Activated naive CD8-positive, alpha-beta T cell treated with anti-CD3 and anti-CD28 coated beads for 36 hours (primary cell): Measurements from ENCODE around the gene GTPBP6. TPM values are rescaled to one million over a fixed set of nuclear protein-coding genes. Genes with fewer than 3 reads are reported as not detected.
"Not testable (repeated sequence)": the region's sequence is repeated elsewhere in the genome, so short reads cannot be mapped to it uniquely, and the experiment has no call there.

ENCODE experiments used
- DNase-seq: peaks from one replicate; pipeline ENCODE4 v3.0.0; 2021
- H3K27ac Mint-ChIP-seq: one replicate; pipeline ENCODE4 v1.8.0; 2022; ENCODE audit warnings: mild to moderate bottlenecking, moderate library complexity, mixed read lengths
- H3K27me3 Mint-ChIP-seq: one replicate; pipeline ENCODE4 v1.8.0; 2022; ENCODE audit warnings: mild to moderate bottlenecking, mixed read lengths
- H3K36me3 Mint-ChIP-seq: one replicate; pipeline ENCODE4 v1.8.0; 2021; ENCODE audit warnings: mild to moderate bottlenecking, mixed read lengths
- H3K4me1 Mint-ChIP-seq: one replicate; pipeline ENCODE4 v1.8.0; 2021; ENCODE audit warnings: mixed read lengths
- H3K4me3 Mint-ChIP-seq: one replicate; pipeline ENCODE4 v1.8.0; 2022; ENCODE audit warnings: mild to moderate bottlenecking, moderate library complexity, mixed read lengths
- H3K9me3 Mint-ChIP-seq: one replicate; pipeline ENCODE4 v1.8.0; 2022; ENCODE audit warnings: mixed read lengths
- total RNA-seq, 2 experiments: library from RNA; stranded (reverse); gene quantifications; one replicate each; pipeline ENCODE4 v1.2.3, GENCODE V29; 2021

GTPBP6 gene
- total RNA-seq, 2 experiments from 2014 or later, result 70.5 to 71.7 TPM

DNA sequence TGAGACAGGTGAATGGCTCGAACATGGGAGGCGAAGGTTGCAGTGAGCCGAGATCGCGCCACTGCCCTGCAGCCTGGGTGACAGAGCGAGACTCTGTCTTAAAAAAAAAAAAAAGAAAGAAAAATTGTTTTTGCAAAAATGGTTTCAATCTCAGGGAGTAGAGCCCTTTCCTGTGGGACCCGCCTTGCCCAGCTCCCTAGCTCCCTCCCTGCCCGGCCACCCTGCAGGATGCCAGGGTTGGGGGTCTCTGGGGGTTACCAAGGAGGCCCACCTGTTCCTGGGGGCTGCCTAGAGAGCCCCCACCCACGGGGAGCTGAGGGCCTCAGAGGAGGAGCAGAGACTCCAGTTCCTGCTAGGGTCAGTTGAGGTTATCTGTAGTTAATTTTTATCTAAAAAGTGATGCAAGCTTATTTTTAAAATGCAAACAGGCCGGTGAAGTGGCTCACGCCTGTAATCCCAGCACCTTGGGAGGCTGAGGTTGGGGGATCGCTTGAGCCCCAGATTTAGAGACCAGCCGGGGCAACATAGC lies 56.2 kb downstream of the GTPBP6 start:
- no peak overlapping the region for H3K4me3 Mint-ChIP-seq
- H3K27ac Mint-ChIP-seq, result no peak overlapping the region
- no peaks in the 10 kb centered on the region for H3K36me3 Mint-ChIP-seq
- DNase-seq, result no peak
- H3K4me1 Mint-ChIP-seq, result no peaks in the 10 kb centered on the region
- H3K27me3 Mint-ChIP-seq, result no peaks in the 10 kb centered on the region
- H3K9me3 Mint-ChIP-seq, result no peaks in the 10 kb centered on the region

- H3K4me3 Mint-ChIP-seq, result no peak overlapping the region
- H3K36me3 Mint-ChIP-seq, result no peaks in the 10 kb centered on the region
- H3K27ac Mint-ChIP-seq, result no peak overlapping the region
- no peaks in the 10 kb centered on the region for H3K9me3 Mint-ChIP-seq
- no peaks in the 10 kb centered on the region for H3K4me1 Mint-ChIP-seq
- no peaks in the 10 kb centered on the region for H3K27me3 Mint-ChIP-seq
- DNase-seq, result no peak
Measured at GRCh38 chrX:261919-262352, 56.7 kb downstream of the GTPBP6 start.

DNA sequence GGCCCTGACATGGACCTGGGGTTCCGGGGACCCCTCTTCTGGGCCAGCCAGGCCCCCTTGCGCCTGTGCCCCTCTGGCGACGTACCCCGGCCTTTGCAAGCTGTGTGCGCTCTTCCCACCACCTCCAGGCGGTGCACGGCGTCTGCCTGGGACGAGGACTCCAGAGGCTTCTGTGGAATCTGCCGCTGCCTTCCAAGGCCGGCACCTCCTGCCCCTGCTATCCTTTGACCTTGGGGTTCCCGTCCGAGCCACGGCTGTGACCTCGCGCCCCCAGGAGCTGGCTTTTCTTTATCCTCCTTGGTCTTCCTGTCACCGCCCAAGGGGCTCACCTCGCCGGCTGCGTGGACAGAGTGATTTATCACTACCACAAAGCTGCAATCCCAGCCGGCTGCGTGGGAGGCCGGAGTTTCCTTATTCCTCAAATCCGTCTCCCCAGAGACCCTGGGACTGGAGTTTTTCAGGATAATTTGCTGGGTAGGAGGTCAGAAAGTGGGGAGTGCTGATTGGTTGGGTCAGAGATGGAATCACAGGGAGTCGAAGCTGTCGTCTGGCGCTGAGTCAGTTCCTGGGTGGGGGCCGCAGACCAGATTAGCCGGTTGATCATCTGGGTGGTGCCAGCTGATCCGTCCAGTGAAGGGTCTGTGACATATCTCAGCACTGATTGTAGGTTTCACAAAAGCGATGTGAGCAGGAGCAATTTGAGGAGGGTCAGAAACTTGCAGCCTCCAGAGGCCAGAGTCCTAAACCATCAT lies 57.3 kb downstream of the GTPBP6 start:
- no peak overlapping the region for H3K4me3 Mint-ChIP-seq
- no peaks in the 10 kb centered on the region for H3K9me3 Mint-ChIP-seq
- DNase-seq, result no peak
- no peaks in the 10 kb centered on the region for H3K4me1 Mint-ChIP-seq
- H3K27ac Mint-ChIP-seq, result no peak overlapping the region
- H3K36me3 Mint-ChIP-seq, result no peaks in the 10 kb centered on the region
- no peaks in the 10 kb centered on the region for H3K27me3 Mint-ChIP-seq

GRCh38 chrX:259692-260355 lies 58.8 kb downstream of the GTPBP6 start:
- Mint-ChIP-seq H3K27ac (no peak overlapping the region), H3K27me3 (no peaks in the 10 kb centered on the region), H3K9me3 (no peaks in the 10 kb centered on the region), H3K36me3 (no peaks in the 10 kb centered on the region), H3K4me3 (peak overlapping the region; percentile 18), H3K4me1 (no peaks in the 10 kb centered on the region)
- DNase-seq, result no peak

DNA sequence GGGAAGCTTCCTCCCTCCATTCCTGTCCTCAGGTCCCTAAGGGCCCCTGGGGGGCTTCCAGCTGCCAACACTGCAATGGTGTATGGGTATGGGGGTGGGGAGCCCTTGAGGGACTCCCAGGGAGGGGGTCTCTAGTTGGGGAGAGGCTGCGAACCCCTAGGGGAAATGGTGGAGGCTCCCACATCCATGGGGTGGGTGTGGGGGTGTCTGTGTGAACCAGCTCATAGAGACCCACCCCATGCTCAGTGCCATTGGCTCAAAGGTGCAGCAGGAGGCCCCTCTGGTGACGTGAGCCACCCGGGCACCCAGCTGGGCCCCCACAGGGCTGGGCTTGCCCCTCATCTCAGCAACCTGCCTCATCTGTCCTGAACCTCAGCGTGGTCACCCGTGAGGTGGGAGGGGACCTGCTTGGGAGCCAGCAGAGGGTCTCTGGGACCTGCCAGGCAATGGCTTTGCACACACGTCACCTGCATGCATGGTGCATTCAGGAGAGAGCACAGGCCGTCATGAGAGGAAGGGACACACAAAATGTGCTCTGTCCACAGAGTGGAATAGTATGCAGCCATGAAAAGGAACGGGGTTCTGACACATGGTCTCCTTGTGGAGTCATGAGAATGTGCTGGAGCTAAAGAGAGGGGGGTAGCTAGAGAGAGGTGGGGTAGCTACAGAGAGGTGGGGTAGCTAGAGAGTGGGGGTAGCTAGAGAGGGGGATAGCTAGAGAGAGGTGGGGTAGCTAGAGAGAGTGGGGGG lies 60.1 kb downstream of the GTPBP6 start:
- H3K27me3 Mint-ChIP-seq, result no peaks in the 10 kb centered on the region
- no peaks in the 10 kb centered on the region for H3K36me3 Mint-ChIP-seq
- H3K4me3 Mint-ChIP-seq, result no peak overlapping the region
- no peak for DNase-seq
- no peak overlapping the region for H3K27ac Mint-ChIP-seq
- H3K4me1 Mint-ChIP-seq, result no peaks in the 10 kb centered on the region
- H3K9me3 Mint-ChIP-seq, result no peaks in the 10 kb centered on the region

GRCh38 chrX:257681-258289 lies 60.8 kb downstream of the GTPBP6 start:
- Mint-ChIP-seq H3K4me3 (no peak overlapping the region), H3K4me1 (no peaks in the 10 kb centered on the region), H3K27ac (no peak overlapping the region), H3K9me3 (no peaks in the 10 kb centered on the region), H3K27me3 (no peaks in the 10 kb centered on the region), H3K36me3 (no peaks in the 10 kb centered on the region)
- no peak for DNase-seq

DNA sequence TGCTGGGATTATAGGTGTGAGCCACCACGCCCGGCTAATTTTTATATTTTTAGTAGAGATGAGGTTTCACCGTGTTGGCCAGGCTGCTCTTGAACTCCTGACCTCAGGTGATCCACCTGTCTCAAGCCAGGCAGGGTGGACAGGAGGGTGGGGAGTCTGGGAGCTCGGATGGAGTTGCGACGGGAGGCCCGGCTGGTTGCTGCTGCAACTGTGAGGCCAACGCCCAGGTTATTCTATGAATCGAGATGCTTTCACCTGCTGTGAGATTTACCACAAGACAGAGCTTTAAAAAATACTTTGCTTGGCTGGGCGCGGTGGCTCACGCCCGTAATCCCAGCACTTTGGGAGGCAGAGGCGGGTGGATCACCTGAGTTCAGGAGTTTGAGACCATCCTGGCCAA lies 61.5 kb downstream of the GTPBP6 start:
- H3K27me3 Mint-ChIP-seq, H3K4me3 Mint-ChIP-seq, H3K4me1 Mint-ChIP-seq, H3K27ac Mint-ChIP-seq, DNase-seq, H3K36me3 Mint-ChIP-seq, H3K9me3 Mint-ChIP-seq: not testable (repeated sequence)

DNA sequence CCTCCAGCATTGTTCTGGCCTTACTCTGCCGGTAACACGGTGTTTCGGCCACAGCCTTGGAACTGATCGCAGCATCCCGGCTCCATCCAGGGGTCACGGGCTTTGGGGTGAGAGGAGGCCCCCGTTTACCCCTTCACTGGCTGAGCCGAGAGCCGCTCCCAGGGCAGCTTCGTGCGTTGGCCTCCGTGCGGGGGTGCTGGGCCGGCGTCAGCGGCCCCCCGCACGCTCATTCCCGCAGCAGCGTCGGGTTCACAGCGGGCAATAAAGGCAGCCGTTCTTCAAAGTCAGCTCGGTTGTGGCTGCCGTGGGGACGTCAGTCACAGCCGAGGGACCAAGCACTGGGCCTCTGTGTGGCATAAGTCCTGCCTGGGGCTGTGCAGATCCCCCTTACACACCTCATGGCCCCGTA lies 62.7 kb downstream of the GTPBP6 start:
- peaks cover 8% of the 10 kb centered on the region for H3K4me1 Mint-ChIP-seq
- no peak overlapping the region for H3K27ac Mint-ChIP-seq
- no peak overlapping the region for H3K4me3 Mint-ChIP-seq
- DNase-seq, result no peak
- H3K36me3 Mint-ChIP-seq, result peaks cover 3% of the 10 kb centered on the region
- H3K27me3 Mint-ChIP-seq, result no peaks in the 10 kb centered on the region
- peaks cover 8% of the 10 kb centered on the region for H3K9me3 Mint-ChIP-seq

Other genes with a start within 250 kb of the GTPBP6 start
- 10 to 100 TPM; 43.1 to 43.8 TPM for gene PLCXD1, start 37.4 kb downstream of the GTPBP6 start, total RNA-seq
- gene PPP2R3B, start 68.1 kb upstream of the GTPBP6 start, total RNA-seq, result 10 to 100 TPM; 25.5 to 30.6 TPM